ENCODE results near the gene NSDHL.

DNA sequence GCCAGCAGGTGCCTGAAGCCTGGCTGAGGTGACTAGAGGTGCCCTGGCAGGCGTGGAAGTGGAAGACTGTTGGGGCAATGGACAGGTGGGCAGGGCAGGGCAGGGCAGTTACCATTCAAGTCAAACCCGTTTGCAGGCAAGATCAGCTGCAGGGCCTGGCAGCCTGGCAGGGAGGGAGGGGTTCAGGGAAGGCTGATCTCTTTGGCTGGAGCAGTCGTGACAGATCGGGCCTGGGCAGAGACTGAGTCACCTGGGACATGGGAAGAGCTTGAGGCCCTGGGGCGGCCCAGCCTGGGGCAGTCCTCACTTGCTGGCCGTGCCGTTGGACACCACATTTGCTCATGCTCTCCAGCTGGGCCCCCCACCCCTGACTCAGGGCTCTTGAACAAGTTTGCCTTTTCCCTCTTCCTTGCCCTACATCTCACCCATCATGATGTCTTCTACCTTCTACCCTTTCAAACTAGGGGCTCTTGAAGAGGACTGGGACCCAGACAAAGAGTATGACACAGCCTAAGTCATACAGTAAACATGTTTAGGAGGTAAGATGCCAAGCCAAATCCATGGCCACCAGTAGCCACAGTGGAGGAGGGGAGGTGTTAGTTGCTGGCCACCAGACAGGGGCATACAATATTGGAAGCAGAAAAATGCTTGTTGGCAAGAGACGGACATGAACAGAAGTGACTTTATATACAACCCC is 65.0 kb downstream of the NSDHL start:
- TF ChIP-seq, protein P1, sequence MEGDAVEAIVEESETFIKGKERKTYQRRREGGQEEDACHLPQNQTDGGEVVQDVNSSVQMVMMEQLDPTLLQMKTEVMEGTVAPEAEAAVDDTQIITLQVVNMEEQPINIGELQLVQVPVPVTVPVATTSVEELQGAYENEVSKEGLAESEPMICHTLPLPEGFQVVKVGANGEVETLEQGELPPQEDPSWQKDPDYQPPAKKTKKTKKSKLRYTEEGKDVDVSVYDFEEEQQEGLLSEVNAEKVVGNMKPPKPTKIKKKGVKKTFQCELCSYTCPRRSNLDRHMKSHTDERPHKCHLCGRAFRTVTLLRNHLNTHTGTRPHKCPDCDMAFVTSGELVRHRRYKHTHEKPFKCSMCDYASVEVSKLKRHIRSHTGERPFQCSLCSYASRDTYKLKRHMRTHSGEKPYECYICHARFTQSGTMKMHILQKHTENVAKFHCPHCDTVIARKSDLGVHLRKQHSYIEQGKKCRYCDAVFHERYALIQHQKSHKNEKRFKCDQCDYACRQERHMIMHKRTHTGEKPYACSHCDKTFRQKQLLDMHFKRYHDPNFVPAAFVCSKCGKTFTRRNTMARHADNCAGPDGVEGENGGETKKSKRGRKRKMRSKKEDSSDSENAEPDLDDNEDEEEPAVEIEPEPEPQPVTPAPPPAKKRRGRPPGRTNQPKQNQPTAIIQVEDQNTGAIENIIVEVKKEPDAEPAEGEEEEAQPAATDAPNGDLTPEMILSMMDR (IDR thresholded peaks at IDR 0.05; ENCODE audit: insufficient read depth, low read length) = no peak
- TF ChIP-seq GABPA (IDR thresholded peaks at IDR 0.05; ENCODE audit: low read depth) (no peak), POLR2AphosphoS5 (IDR thresholded peaks at IDR 0.05; ENCODE audit: low read depth) (no peak)
- TF ChIP-seq, protein P2, sequence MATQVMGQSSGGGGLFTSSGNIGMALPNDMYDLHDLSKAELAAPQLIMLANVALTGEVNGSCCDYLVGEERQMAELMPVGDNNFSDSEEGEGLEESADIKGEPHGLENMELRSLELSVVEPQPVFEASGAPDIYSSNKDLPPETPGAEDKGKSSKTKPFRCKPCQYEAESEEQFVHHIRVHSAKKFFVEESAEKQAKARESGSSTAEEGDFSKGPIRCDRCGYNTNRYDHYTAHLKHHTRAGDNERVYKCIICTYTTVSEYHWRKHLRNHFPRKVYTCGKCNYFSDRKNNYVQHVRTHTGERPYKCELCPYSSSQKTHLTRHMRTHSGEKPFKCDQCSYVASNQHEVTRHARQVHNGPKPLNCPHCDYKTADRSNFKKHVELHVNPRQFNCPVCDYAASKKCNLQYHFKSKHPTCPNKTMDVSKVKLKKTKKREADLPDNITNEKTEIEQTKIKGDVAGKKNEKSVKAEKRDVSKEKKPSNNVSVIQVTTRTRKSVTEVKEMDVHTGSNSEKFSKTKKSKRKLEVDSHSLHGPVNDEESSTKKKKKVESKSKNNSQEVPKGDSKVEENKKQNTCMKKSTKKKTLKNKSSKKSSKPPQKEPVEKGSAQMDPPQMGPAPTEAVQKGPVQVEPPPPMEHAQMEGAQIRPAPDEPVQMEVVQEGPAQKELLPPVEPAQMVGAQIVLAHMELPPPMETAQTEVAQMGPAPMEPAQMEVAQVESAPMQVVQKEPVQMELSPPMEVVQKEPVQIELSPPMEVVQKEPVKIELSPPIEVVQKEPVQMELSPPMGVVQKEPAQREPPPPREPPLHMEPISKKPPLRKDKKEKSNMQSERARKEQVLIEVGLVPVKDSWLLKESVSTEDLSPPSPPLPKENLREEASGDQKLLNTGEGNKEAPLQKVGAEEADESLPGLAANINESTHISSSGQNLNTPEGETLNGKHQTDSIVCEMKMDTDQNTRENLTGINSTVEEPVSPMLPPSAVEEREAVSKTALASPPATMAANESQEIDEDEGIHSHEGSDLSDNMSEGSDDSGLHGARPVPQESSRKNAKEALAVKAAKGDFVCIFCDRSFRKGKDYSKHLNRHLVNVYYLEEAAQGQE (IDR thresholded peaks at IDR 0.05; ENCODE audit: insufficient replicate concordance, low read depth) = no peak

Measured in HL-60 (cell line).